GM21367 (cell line): ENCODE results near the gene ZDHHC5.
A peak's percentile ranks its signal among the peaks of the same experiment; 100 is the strongest.

Experiments
- ATAC-seq: cut with Tn5 transposase; IDR thresholded peaks from one replicate; pipeline ENCODE4 v1.9.1; 2021; ENCODE audit not compliant: unreplicated experiment

The ZDHHC5 gene

GRCh38 chr11:57727185-57727584 lies 59.3 kb downstream of the ZDHHC5 start:
- ATAC-seq, result no peak

GRCh38 chr11:57728829-57729228 lies 60.9 kb downstream of the ZDHHC5 start:
- ATAC-seq, result no peak

GRCh38 chr11:57729479-57729878 lies 61.6 kb downstream of the ZDHHC5 start:
- no peak for ATAC-seq

GRCh38 chr11:57732661-57733060 lies 64.7 kb downstream of the ZDHHC5 start:
- ATAC-seq, result no peak

- ATAC-seq, result no peak
Measured at GRCh38 chr11:57735619-57736298, 67.8 kb downstream of the ZDHHC5 start.

- ATAC-seq, result peak; percentile 87
Measured at GRCh38 chr11:57741132-57742086, 73.5 kb downstream of the ZDHHC5 start, which contains the start of gene SELENOH. SELENOH (plus strand) TSS chr11:57741491; CDS start chr11:57741596, 105 bp downstream.

- ATAC-seq, result no peak
Measured at GRCh38 chr11:57742087-57742452, 74.2 kb downstream of the ZDHHC5 start.

- ATAC-seq, result no peak
Measured at GRCh38 chr11:57744357-57744756, 76.4 kb downstream of the ZDHHC5 start.

GRCh38 chr11:57745206-57745605 lies 77.3 kb downstream of the ZDHHC5 start:
- ATAC-seq, result no peak

GRCh38 chr11:57746920-57747319 lies 79.0 kb downstream of the ZDHHC5 start:
- ATAC-seq, result no peak
